Fibroblast of skin of right quadriceps (primary cell): ENCODE results near the gene TMSB15C.
"Not testable (repeated sequence)": the region's sequence is repeated elsewhere in the genome, so short reads cannot be mapped to it uniquely, and the experiment has no call there.

ENCODE experiments used
- DNase-seq: peaks from one replicate; pipeline ENCODE4 v3.0.0-alpha.2; 2013

TMSB15C gene

DNA sequence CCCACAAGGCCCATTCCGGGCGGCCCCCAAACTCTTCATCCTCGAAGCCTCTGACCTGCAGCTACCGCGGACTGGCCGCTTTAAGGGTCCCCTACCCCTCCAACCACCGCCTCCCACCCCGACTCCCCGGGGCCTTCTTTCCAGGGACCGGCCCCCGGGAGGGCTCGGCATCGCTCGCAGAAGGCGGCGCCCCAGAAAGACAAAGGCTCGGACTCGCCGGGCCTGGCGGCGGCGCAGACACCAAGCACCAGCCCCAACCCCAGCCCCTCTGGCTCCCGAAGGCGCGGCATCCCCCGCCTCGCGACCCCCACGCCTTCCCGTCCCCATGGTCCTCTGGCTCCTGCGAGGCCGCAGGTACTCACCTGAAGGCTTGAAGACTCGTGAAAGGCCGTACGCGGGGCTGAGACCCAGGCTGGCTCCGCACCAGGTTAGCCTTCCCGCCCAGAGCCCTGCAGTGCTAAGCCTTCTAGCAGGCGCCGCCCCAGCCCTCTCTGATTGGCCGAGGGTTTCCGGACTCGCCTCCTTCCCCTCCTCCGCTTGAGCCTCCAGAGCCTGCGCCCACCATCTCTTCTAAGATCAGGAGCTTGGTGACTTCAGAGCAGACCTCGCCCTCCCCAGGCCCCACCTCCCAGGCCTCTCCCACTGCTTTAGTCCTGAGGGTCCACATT lies at the start of gene TMSB15C:
Gene TMSB15C (minus strand): TSS at position 459 of the 668 bp plus-strand sequence.
- not testable (repeated sequence) for DNase-seq

GRCh38 chrX:104122829-104123228 lies 46.8 kb upstream of the TMSB15C start:
- no peak for DNase-seq

- DNase-seq, result no peak
Observed at GRCh38 chrX:104118765-104119164, 42.7 kb upstream of the TMSB15C start.

DNA sequence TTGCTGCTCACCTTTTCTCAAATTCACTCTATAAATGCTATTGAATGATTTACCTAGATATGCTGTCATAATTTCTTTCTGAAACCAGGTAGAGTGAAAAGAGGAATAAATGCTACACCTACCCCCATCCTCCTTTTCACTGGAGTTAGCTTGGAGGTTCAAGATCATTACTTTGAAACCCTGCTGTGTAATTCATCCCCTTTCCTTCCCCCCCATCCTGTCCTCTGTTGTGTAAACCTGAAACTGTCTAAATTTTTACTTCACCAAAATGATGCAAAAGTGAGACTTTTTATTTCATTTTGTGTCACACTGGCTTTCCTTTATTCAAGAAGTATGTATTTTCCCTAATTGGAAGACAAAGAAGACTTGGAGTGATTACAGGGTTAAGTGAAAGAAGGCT lies 41.7 kb upstream of the TMSB15C start:
- DNase-seq, result no peak

DNA sequence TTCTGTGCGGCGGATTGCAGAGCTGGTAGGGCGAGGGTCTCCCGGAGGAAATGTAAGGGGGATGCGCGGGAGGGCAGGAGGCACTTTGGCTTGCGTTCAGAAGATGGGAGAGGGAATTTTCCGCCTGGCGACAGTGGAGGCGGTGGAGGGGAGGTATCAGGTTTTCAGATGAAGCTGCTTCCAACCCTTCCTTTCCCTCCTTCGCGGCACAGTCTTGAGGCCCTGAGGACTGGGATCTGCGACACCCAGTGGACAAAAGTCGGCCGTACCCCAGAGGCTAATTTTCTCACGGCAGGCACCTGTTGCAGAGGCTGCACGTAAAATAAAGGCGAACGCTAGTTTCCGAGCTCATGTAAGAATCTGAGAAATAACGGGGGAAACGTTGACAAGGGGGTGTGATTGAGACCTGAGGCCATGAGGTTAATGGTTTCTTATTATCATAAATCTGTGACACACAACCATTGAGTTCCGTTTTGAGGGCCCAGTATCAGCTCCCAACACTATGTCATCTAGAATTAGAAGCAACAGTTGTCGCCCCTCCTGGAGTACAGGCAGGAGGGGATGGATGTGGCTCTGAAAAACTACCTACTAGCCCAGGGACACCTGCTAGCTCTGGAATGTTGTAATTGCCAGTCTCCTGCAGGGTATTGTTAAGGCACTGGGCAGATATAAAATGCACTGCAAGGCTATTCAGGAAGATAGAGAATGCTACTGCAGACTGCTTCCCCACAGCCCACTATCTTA lies 37.4 kb upstream of the TMSB15C start:
- peak; percentile 50 for DNase-seq

DNA sequence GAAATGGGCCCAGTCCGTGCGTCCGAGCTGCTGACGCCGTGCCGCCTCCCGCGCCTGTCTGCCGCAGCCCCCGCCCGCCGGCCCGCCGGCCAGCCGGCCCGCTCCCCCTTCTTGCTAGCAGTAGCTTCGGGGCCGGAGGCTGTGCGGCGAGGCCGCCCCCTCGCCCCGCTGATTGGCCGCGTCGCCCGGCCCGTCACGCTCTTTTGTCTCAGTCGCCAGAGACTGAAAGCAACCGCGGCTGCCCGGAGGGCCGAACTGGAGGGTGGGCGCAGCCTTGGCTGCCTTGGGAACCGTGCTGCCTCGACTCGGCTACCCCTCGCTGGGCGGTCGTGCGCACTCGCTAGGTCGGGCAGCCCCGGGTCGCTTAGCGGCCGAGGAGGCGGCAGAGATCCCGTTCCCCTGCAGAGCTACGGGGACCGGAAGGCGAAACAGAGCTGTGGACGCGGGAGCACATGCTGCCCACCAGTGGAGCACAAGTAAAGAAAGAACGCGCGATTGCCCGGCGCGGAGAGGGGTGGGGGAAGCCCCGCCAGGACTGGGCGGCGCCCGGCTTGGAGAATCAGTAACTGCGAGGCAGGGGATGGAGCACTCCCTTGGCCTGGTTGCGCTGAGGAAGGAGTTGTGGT lies 36.4 kb upstream of the TMSB15C start, which contains the start of gene ZCCHC18:
Gene ZCCHC18 (plus strand): TSS at position 198 of the 626 bp plus-strand sequence. CDS start 1,589 bp downstream, outside the sequence.
- peak; percentile 51 for DNase-seq

DNA sequence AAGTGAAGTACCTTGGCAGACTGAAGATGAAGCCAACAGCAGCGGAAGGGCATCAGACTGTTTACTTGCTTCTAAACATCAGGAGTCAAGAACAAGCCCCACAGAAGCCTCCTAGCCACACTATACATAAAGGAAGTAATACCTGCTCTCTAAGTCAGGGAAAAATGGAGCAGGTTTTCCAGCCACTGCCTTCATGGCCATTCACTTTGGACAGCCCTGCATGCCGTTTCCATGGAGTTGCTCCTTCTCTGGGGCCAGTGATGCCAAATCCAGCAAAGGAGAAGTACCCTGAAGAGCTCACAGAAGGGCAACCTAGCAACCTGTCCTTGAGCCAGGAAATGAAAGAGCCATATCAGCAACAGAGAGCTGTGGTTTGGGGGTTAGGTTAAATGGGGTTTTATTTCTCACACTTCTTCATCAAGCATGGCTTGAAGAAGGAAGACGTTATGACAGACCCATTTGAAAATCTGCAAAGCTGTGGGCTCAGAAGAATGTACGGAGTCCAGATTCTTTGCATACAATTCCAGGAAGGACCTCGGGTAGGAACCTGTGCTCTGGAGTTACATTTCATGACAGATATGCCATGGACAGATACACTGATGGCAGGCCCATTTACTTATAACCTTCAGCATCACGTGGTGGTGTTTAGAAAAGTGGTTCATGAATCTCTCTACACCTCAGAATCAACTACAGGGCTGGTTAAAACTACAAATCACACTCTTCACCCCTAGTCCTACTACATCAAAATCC lies 34.6 kb upstream of the TMSB15C start:
- not testable (repeated sequence) for DNase-seq

DNA sequence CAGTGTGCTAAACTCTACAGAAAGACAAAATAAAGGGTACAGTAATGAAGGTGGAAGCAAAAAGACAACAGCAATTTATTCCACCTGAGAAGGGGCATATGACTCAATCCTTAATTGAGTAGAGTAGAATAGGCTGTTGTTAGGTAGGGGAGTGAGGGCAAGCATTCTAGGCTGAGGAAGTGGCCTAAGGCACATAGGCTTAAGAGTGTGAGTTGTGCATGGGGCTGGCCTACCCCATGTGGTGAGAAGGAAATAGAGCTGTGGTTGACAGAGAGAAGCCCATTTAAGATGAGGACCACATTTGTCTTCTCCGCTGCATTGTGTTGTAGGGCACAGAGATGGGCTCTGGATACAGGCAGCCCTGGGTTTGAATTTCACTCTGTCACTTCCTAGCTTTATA lies 32.9 kb upstream of the TMSB15C start:
- DNase-seq, result no peak

DNA sequence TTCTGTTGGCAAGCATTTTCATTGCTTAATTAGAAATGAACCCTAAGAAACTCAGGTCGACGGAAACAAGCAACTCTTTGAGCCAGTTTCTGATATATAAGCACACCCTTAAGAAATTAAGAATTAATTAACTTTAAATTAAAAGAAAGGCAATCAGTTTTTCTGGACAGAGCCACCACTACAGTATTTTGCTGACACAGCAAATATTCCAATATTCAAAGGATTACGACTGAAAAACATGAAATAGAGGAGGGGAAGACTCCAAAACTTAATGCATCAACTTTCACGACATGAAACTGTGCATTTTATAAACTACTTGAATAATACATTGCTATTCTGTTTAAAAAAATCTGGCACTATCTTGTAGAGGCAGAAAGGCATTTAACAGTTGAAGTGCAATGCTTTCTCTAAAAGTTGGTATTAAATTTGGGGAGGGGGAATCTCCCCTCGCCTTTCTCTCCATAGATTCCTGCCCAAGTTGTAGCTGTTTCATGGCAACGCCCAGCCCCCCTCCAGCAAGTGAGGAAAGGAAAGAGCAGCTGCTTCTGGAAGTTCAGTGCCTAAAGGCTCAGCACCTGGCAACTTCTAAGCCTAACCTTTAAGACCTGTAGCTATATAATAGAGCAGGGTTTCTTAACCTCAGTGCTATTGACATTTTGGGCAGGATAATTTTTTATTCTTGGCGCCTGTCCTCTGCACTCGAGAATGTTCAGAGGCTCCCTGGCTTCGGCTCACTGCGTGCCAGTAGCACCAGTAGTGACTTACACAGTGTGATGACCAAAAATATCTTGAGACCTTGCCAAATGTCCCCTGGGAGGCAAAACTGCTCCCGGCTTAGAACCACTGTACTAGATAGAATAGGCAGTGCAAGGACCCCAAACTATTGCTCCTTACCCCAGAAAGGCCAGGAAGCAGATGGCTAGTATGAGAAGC lies 29.6 kb upstream of the TMSB15C start:
- DNase-seq, result no peak

GRCh38 chrX:104104676-104105075 lies 28.6 kb upstream of the TMSB15C start:
- DNase-seq, result no peak

- DNase-seq, result no peak
Observed at GRCh38 chrX:104098919-104099318, 22.9 kb upstream of the TMSB15C start.

GRCh38 chrX:104098151-104098808 lies 22.2 kb upstream of the TMSB15C start:
- DNase-seq, result peak; percentile 57

GRCh38 chrX:104085919-104086318 lies 9.9 kb upstream of the TMSB15C start:
- DNase-seq, result no peak

DNA sequence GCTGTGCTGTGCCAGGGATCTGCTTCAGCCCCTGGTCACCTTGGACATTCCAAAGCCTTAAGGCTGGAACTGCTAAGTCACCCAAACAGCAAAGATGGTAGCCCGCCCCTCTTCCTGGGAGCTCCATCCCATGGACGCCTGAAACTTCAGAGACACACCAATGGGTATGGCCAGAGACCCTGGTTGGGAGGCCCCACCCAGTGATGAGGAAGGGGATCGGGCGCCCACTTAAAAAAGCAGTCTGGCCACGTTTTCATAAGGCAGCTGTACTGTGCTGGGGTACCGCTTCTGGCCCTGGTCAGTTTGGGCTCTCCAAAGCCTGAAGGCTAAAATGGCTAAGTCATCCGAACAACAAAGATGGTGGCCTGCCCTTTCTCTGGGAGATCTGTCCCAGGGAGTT lies 9.4 kb upstream of the TMSB15C start:
- no peak for DNase-seq

DNA sequence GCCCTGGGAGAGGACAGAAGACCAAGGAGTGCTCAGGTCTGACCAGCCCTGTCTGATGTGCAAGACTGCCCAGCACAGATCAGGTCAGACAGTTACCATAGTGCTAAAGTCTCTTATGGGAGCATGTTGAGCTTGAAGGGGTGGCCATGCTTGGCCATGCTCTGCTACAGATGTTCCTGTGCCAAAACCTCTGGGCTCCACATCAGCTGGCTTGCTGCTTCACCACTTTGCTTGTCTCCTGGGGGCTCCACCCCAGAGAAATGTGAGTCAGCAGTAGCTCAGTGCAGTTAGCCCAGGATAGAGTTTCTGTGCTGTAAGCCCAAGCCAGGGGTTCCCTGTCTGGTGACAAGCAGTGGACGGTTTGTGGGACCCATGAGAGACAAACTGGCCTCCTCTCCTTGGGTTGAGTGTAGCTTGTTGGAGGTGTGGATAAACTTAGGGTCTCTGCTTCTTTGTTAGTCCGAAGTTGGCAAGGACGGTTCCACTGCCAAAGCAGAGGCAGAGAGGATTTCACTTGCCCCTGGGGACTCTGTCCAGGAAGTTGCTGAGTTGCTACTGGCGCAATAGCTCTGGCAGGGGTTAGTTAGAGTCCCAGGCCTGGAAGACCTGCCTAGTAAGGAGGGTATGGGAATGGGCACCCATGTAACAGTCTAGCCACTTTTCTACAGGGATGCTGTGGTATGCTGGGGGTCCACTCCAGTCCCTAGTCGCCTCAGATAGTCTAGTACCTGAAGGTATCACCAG lies 8.7 kb upstream of the TMSB15C start:
- no peak for DNase-seq

- no peak for DNase-seq
Observed at GRCh38 chrX:104084063-104084462, 8.0 kb upstream of the TMSB15C start.

GRCh38 chrX:104077854-104078253 lies 1.8 kb upstream of the TMSB15C start:
- DNase-seq, result not testable (repeated sequence)

DNA sequence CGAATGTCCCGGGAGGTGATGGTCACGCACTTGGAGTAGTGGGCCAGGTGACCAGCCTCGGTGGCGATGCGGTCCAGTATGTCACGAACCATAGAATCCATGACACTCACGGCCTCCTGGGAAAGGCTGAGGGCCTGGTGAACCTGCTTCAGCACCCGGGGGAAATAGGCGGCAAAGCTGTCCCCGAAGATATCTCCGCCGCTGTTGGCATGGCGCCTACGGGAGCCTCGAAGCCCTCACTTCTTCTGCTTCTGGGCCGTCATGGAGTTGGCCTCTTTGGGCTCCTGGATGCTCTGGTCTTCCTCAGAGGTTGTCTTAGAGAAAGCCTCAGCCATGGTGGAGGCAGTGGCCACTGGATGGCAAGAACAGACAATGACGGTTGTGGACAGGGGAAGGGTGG lies 13.4 kb downstream of the TMSB15C start:
- not testable (repeated sequence) for DNase-seq

GRCh38 chrX:104054956-104055355 lies 21.1 kb downstream of the TMSB15C start:
- DNase-seq, result not testable (repeated sequence)

GRCh38 chrX:104047171-104047570 lies 28.9 kb downstream of the TMSB15C start:
- DNase-seq, result no peak

GRCh38 chrX:104045642-104046041 lies 30.4 kb downstream of the TMSB15C start:
- no peak for DNase-seq
